ENCODE results near the gene ARHGAP25. TPM values are rescaled to one million over a fixed set of nuclear protein-coding genes. Genes with fewer than 3 reads are reported as not detected.

Gene ARHGAP25
- total RNA-seq, 1 experiment from 2014 or later: not detected

GRCh38 chr2:68755071-68755470 lies 20.5 kb downstream of the ARHGAP25 start:
- no peak for DNase-seq (ENCODE audit: low read depth)
- in situ Hi-C loops (cut with HindIII; ENCODE audit: low pct_unique_long_range_greater_than_20kb, low sequenced_read_pairs): no loop called here

- in situ Hi-C loops (cut with HindIII; ENCODE audit: low pct_unique_long_range_greater_than_20kb, low sequenced_read_pairs): no loop called here
- DNase-seq (ENCODE audit: low read depth): no peak
Observed at GRCh38 chr2:68756178-68756577, 21.6 kb downstream of the ARHGAP25 start.

- no peak for DNase-seq (ENCODE audit: low read depth)
- in situ Hi-C loops (cut with HindIII; ENCODE audit: low pct_unique_long_range_greater_than_20kb, low sequenced_read_pairs): no loop called here
Observed at GRCh38 chr2:68757081-68757480, 22.5 kb downstream of the ARHGAP25 start.

GRCh38 chr2:68762100-68762499 lies 27.5 kb downstream of the ARHGAP25 start:
- in situ Hi-C loops (cut with HindIII; ENCODE audit: low pct_unique_long_range_greater_than_20kb, low sequenced_read_pairs): no loop called here

GRCh38 chr2:68762665-68763064 lies 28.1 kb downstream of the ARHGAP25 start:
- no peak for DNase-seq (ENCODE audit: low read depth)
- in situ Hi-C loops (cut with HindIII; ENCODE audit: low pct_unique_long_range_greater_than_20kb, low sequenced_read_pairs): no loop called here

More at GRCh38 chr2:68762100-68762499, 27.5 kb downstream of the ARHGAP25 start:
- DNase-seq (ENCODE audit: low read depth): no peak

- no peak for DNase-seq (ENCODE audit: low read depth)
Observed at GRCh38 chr2:68764041-68764805, 29.6 kb downstream of the ARHGAP25 start.

GRCh38 chr2:68764806-68765311 lies 30.2 kb downstream of the ARHGAP25 start:
- in situ Hi-C loops (cut with HindIII; ENCODE audit: low pct_unique_long_range_greater_than_20kb, low sequenced_read_pairs): no loop called here

More at GRCh38 chr2:68764041-68764805, 29.6 kb downstream of the ARHGAP25 start:
- in situ Hi-C loops (cut with HindIII; ENCODE audit: low pct_unique_long_range_greater_than_20kb, low sequenced_read_pairs): no loop called here

GRCh38 chr2:68765739-68766375 lies 31.2 kb downstream of the ARHGAP25 start:
- DNase-seq (ENCODE audit: low read depth): no peak
- in situ Hi-C loops (cut with HindIII; ENCODE audit: low pct_unique_long_range_greater_than_20kb, low sequenced_read_pairs): no loop called here

More at GRCh38 chr2:68764806-68765311, 30.2 kb downstream of the ARHGAP25 start:
- DNase-seq (ENCODE audit: low read depth): no peak

GRCh38 chr2:68766376-68766845 lies 31.8 kb downstream of the ARHGAP25 start:
- in situ Hi-C loops (cut with HindIII; ENCODE audit: low pct_unique_long_range_greater_than_20kb, low sequenced_read_pairs): no loop called here

GRCh38 chr2:68767031-68767961 lies 32.7 kb downstream of the ARHGAP25 start:
- DNase-seq (ENCODE audit: low read depth): no peak
- in situ Hi-C loops (cut with HindIII; ENCODE audit: low pct_unique_long_range_greater_than_20kb, low sequenced_read_pairs): no loop called here

More at GRCh38 chr2:68766376-68766845, 31.8 kb downstream of the ARHGAP25 start:
- DNase-seq (ENCODE audit: low read depth): no peak

- in situ Hi-C loops (cut with HindIII; ENCODE audit: low pct_unique_long_range_greater_than_20kb, low sequenced_read_pairs): no loop called here
- no peak for DNase-seq (ENCODE audit: low read depth)
Observed at GRCh38 chr2:68767996-68768395, 33.4 kb downstream of the ARHGAP25 start.

GRCh38 chr2:68768461-68768860 lies 33.9 kb downstream of the ARHGAP25 start:
- no peak for DNase-seq (ENCODE audit: low read depth)
- in situ Hi-C loops (cut with HindIII; ENCODE audit: low pct_unique_long_range_greater_than_20kb, low sequenced_read_pairs): no loop called here

- DNase-seq (ENCODE audit: low read depth): no peak
- in situ Hi-C loops (cut with HindIII; ENCODE audit: low pct_unique_long_range_greater_than_20kb, low sequenced_read_pairs): no loop called here
Observed at GRCh38 chr2:68768951-68769350, 34.3 kb downstream of the ARHGAP25 start.

- DNase-seq (ENCODE audit: low read depth): no peak
- in situ Hi-C loops (cut with HindIII; ENCODE audit: low pct_unique_long_range_greater_than_20kb, low sequenced_read_pairs): no loop called here
Observed at GRCh38 chr2:68769586-68770270, 35.1 kb downstream of the ARHGAP25 start.

GRCh38 chr2:68770271-68771111 lies 35.9 kb downstream of the ARHGAP25 start:
- in situ Hi-C loops (cut with HindIII; ENCODE audit: low pct_unique_long_range_greater_than_20kb, low sequenced_read_pairs): no loop called here
- no peak for DNase-seq (ENCODE audit: low read depth)

GRCh38 chr2:68771211-68771751 lies 36.7 kb downstream of the ARHGAP25 start:
- no peak for DNase-seq (ENCODE audit: low read depth)
- in situ Hi-C loops (cut with HindIII; ENCODE audit: low pct_unique_long_range_greater_than_20kb, low sequenced_read_pairs): no loop called here

GRCh38 chr2:68772109-68772508 lies 37.5 kb downstream of the ARHGAP25 start:
- in situ Hi-C loops (cut with HindIII; ENCODE audit: low pct_unique_long_range_greater_than_20kb, low sequenced_read_pairs): no loop called here
- DNase-seq (ENCODE audit: low read depth): no peak
